AG10803 (cell line): ENCODE data around the gene MAPK8IP3.
A peak's percentile ranks its signal among the peaks of the same experiment; 100 is the strongest.
"Not testable (repeated sequence)": the region's sequence is repeated elsewhere in the genome, so short reads cannot be mapped to it uniquely, and the experiment has no call there.

Experiments
- DNase-seq: peaks from one replicate; pipeline ENCODE4 v3.0.0; 2010; ENCODE audit warnings: low read depth
- H3K4me3 ChIP-seq: 2 replicates; pipeline ENCODE4 v1.5.1; 2011; ENCODE audit warnings: mild to moderate bottlenecking, low read length, control low read depth
- CTCF ChIP-seq: conservative IDR thresholded peaks from 2 replicates; pipeline ENCODE4 v1.5.1; 2011; ENCODE audit warnings: mild to moderate bottlenecking, low read length, control low read depth, inconsistent platforms

MAPK8IP3 gene

GRCh38 chr16:1690810-1691209 lies 15.2 kb upstream of the MAPK8IP3 start:
- TF ChIP-seq CTCF = no peak
- H3K4me3 ChIP-seq = no peak overlapping the region
- DNase-seq = no peak

GRCh38 chr16:1691276-1691675 lies 14.7 kb upstream of the MAPK8IP3 start:
- H3K4me3 ChIP-seq = no peak overlapping the region
- peak; percentile 31 for TF ChIP-seq CTCF
- DNase-seq = peak; percentile 19

GRCh38 chr16:1691956-1692355 lies 14.0 kb upstream of the MAPK8IP3 start:
- TF ChIP-seq CTCF = no peak
- DNase-seq = peak; percentile 40
- H3K4me3 ChIP-seq = no peak overlapping the region

GRCh38 chr16:1696863-1697262 lies 9.1 kb upstream of the MAPK8IP3 start:
- no peak overlapping the region for H3K4me3 ChIP-seq
- no peak for TF ChIP-seq CTCF
- no peak for DNase-seq

- no peak overlapping the region for H3K4me3 ChIP-seq
- DNase-seq = no peak
- TF ChIP-seq CTCF = no peak
Measured at GRCh38 chr16:1698680-1699079, 7.3 kb upstream of the MAPK8IP3 start.

GRCh38 chr16:1700246-1700645 lies 5.7 kb upstream of the MAPK8IP3 start:
- H3K4me3 ChIP-seq = no peak overlapping the region
- no peak for DNase-seq
- no peak for TF ChIP-seq CTCF

- DNase-seq = no peak
- no peak for TF ChIP-seq CTCF
- no peak overlapping the region for H3K4me3 ChIP-seq
Measured at GRCh38 chr16:1701216-1701878, 4.6 kb upstream of the MAPK8IP3 start.

- DNase-seq = not testable (repeated sequence)
- H3K4me3 ChIP-seq = peak overlapping the region; percentile 91
Measured at GRCh38 chr16:1705324-1705687, 689 bp upstream of the MAPK8IP3 start.
